ENCODE results near the gene SIX6. TPM values are rescaled to one million over a fixed set of nuclear protein-coding genes. Genes with fewer than 3 reads are reported as not detected.

SIX6 gene
- total RNA-seq, 1 donor from 2014 or later, result not detected

DNA sequence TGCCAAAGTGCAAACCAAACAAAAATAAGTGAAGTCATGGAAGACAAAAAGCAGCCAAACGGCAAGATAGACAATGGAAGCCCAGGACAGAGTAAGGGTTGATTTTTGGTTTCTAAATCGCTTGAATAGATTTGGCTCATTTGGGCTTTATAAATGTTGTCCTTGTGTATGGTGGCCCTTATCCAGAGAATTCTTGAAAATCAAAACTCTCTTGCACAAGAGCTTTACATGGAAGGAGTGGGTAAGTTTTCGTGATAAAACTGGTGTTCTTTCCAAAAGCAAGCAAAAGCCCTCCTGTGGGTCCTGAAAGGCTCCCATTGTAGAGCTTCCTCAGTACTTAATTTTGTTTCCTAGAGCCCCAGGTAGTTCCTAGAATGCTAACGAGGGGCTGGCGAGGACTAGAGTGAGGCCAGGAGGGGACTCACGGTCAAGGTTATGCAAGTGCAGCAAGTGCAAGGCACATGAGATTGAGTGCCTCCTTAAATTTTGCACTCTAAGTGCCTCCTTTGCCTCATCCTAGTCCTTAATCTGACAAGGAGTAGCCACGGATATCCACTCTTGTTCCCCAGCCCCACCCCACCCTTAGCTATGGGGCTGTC is 4.1 kb downstream of the SIX6 start:
- H3K36me3 Mint-ChIP-seq (ENCODE audit: unreplicated experiment), result no peaks in the 10 kb centered on the region
- no peak for DNase-seq (ENCODE audit: extremely low spot score, unreplicated experiment)
- H3K27me3 Mint-ChIP-seq (ENCODE audit: unreplicated experiment), result peaks cover 86% of the 10 kb centered on the region
- no peaks in the 10 kb centered on the region for H3K9me3 Mint-ChIP-seq (ENCODE audit: unreplicated experiment)
- TF ChIP-seq, protein P1, sequence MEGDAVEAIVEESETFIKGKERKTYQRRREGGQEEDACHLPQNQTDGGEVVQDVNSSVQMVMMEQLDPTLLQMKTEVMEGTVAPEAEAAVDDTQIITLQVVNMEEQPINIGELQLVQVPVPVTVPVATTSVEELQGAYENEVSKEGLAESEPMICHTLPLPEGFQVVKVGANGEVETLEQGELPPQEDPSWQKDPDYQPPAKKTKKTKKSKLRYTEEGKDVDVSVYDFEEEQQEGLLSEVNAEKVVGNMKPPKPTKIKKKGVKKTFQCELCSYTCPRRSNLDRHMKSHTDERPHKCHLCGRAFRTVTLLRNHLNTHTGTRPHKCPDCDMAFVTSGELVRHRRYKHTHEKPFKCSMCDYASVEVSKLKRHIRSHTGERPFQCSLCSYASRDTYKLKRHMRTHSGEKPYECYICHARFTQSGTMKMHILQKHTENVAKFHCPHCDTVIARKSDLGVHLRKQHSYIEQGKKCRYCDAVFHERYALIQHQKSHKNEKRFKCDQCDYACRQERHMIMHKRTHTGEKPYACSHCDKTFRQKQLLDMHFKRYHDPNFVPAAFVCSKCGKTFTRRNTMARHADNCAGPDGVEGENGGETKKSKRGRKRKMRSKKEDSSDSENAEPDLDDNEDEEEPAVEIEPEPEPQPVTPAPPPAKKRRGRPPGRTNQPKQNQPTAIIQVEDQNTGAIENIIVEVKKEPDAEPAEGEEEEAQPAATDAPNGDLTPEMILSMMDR (IDR thresholded peaks at IDR 0.05), result no peak
- no peak overlapping the region for H3K27ac Mint-ChIP-seq (ENCODE audit: unreplicated experiment)
- no peak overlapping the region for H3K4me3 Mint-ChIP-seq (ENCODE audit: unreplicated experiment)
- peaks cover 34% of the 10 kb centered on the region for H3K4me1 Mint-ChIP-seq (ENCODE audit: unreplicated experiment)

DNA sequence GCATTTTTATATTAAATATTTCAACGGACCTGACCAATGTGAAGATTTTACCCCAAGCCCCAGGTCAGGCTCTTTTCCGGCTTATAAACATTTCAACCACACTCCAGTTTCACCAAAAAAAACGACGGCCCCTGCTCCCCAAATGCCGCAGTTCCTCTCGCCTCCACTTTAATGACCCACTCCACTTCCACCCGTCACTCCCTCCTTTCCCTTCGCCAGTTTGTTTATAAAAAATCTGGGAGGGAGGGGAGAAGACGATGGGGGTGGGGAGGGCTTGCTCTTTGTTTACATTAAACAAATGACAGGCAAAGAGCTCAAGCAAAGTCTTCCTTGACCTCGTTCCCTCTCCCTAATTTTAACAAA is 5.4 kb downstream of the SIX6 start:
- H3K4me3 Mint-ChIP-seq (ENCODE audit: unreplicated experiment), result peak overlapping the region; percentile 73
- no peak for DNase-seq (ENCODE audit: extremely low spot score, unreplicated experiment)
- TF ChIP-seq, protein P1 (IDR thresholded peaks at IDR 0.05), result no peak
- H3K27ac Mint-ChIP-seq (ENCODE audit: unreplicated experiment), result no peak overlapping the region
- peaks cover 78% of the 10 kb centered on the region for H3K27me3 Mint-ChIP-seq (ENCODE audit: unreplicated experiment)
- H3K9me3 Mint-ChIP-seq (ENCODE audit: unreplicated experiment), result no peaks in the 10 kb centered on the region
- peaks cover 25% of the 10 kb centered on the region for H3K4me1 Mint-ChIP-seq (ENCODE audit: unreplicated experiment)
- no peaks in the 10 kb centered on the region for H3K36me3 Mint-ChIP-seq (ENCODE audit: unreplicated experiment)

DNA sequence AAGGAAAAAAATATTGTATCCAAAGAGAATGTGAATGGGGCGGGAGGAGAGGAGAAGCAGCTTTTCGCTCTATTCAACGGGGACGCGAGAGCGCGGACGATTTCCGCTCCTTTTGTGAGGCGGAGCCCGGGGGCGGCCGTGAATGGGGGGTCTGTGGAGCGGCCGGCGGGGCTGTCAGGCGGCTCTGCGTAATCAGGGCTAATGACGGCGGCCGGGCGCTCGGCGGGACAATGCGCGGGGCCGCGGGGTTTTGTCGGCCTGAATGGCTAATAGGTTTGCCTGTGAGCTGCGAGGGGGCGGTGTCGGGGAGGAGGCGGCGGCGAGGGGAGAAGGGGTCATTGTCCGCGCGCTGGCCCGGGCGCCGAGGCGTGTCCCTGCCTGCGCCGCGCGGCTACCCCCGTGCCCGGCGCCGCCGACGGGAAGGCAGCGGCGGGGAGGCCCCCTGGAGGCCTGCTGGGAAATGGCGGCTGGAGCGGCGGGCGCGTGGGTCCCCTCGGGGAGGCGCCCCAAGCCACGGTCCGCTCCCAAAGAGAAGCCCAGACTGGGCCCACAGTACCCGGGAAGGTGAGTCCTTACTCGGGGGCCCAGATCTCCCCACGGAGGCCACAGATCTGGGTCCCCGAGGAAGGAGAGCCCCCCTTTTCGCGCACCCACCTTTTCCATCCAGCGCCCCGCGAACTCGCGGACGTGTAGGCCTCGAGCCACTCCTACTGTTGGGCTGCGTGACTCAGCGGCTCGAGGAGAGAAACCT is 6.0 kb downstream of the SIX6 start:
- Mint-ChIP-seq H3K9me3 (ENCODE audit: unreplicated experiment) (no peaks in the 10 kb centered on the region), H3K27ac (ENCODE audit: unreplicated experiment) (no peak overlapping the region), H3K4me1 (ENCODE audit: unreplicated experiment) (peaks cover 20% of the 10 kb centered on the region), H3K36me3 (ENCODE audit: unreplicated experiment) (no peaks in the 10 kb centered on the region), H3K27me3 (ENCODE audit: unreplicated experiment) (peaks cover 74% of the 10 kb centered on the region), H3K4me3 (ENCODE audit: unreplicated experiment) (peak overlapping the region; percentile 73)
- DNase-seq (ENCODE audit: extremely low spot score, unreplicated experiment), result peak; percentile 85
- TF ChIP-seq, protein P1 (IDR thresholded peaks at IDR 0.05), result peak; percentile 66

DNA sequence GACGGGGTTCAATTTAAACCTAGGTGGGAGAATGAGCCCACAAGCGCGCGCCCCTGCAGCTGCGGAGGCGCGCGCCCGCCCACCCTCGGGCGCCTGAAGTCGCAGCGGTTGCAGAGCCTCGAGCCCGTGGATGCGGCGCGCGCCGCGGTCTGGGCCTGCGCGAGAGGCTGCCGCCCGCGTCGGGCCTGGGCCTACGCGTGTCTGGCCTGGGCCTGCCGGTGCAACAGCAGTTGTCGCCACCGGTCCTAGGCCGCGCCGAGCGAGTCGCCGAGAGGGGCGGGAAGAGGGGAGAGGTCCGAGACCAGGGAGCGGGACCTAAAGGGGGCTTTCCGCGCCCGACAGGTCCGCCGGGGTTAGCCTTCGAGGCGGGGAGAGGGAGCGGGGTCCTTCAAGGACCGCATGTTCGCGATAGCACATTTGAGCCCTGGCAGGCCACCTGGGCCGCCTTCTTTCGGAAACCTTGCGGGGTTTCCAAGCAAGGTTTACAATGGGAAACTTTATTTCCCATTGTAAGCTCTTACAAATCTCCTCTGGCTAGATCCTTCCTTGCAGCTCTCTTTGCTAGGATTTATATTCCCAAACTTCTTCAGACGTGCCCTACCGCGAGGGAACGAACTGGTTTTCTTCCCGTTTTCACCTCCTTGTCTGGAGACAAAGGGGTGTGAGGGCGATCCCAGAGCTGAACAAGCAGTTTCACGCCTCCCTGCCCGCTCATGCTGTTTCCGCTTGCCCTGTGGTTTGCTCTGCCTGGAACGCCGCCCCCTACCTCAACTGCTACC is 6.8 kb downstream of the SIX6 start:
- no peaks in the 10 kb centered on the region for H3K36me3 Mint-ChIP-seq (ENCODE audit: unreplicated experiment)
- TF ChIP-seq, protein P1 (IDR thresholded peaks at IDR 0.05), result no peak
- no peak overlapping the region for H3K27ac Mint-ChIP-seq (ENCODE audit: unreplicated experiment)
- DNase-seq (ENCODE audit: extremely low spot score, unreplicated experiment), result no peak
- peaks cover 74% of the 10 kb centered on the region for H3K27me3 Mint-ChIP-seq (ENCODE audit: unreplicated experiment)
- H3K4me3 Mint-ChIP-seq (ENCODE audit: unreplicated experiment), result peak overlapping the region; percentile 54
- peaks cover 14% of the 10 kb centered on the region for H3K4me1 Mint-ChIP-seq (ENCODE audit: unreplicated experiment)
- H3K9me3 Mint-ChIP-seq (ENCODE audit: unreplicated experiment), result no peaks in the 10 kb centered on the region

DNA sequence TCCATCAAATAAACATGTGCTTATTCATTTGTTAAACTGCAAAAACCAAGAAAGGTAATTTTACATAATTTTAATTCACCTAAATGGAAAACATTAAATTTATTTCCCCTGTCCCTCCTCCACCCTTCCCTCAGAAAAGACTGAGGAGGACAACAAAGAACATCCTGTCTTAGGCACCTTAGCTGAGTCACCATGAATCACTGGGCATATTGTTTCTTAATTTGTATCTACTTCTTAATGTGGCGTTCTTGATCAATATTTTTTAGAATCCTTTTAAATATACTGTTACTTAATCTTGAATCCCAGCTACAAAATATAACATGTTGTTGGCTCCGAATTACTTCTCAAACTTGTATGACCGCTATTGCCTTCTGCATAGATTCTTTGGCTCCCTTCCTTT is 23.5 kb downstream of the SIX6 start:
- H3K27me3 Mint-ChIP-seq (ENCODE audit: unreplicated experiment), result peaks cover 36% of the 10 kb centered on the region
- H3K4me3 Mint-ChIP-seq (ENCODE audit: unreplicated experiment), result no peak overlapping the region
- peaks cover 23% of the 10 kb centered on the region for H3K9me3 Mint-ChIP-seq (ENCODE audit: unreplicated experiment)
- no peak for DNase-seq (ENCODE audit: extremely low spot score, unreplicated experiment)
- TF ChIP-seq, protein P1 (IDR thresholded peaks at IDR 0.05), result no peak
- no peak overlapping the region for H3K27ac Mint-ChIP-seq (ENCODE audit: unreplicated experiment)
- no peaks in the 10 kb centered on the region for H3K4me1 Mint-ChIP-seq (ENCODE audit: unreplicated experiment)
- H3K36me3 Mint-ChIP-seq (ENCODE audit: unreplicated experiment), result peaks cover 5% of the 10 kb centered on the region
